GM18498 (cell line): Measurements from ENCODE around the gene SLC66A2.

Source experiments
- ATAC-seq: cut with Tn5 transposase; IDR thresholded peaks from one replicate; pipeline ENCODE4 v1.9.1; 2021; ENCODE audit warnings: mild to moderate bottlenecking, moderate library complexity; ENCODE audit not compliant: unreplicated experiment

Gene SLC66A2

GRCh38 chr18:79904357-79905147 lies 46.9 kb downstream of the SLC66A2 start:
- ATAC-seq, result no peak

GRCh38 chr18:79903787-79904356 lies 47.6 kb downstream of the SLC66A2 start:
- ATAC-seq, result no peak

DNA sequence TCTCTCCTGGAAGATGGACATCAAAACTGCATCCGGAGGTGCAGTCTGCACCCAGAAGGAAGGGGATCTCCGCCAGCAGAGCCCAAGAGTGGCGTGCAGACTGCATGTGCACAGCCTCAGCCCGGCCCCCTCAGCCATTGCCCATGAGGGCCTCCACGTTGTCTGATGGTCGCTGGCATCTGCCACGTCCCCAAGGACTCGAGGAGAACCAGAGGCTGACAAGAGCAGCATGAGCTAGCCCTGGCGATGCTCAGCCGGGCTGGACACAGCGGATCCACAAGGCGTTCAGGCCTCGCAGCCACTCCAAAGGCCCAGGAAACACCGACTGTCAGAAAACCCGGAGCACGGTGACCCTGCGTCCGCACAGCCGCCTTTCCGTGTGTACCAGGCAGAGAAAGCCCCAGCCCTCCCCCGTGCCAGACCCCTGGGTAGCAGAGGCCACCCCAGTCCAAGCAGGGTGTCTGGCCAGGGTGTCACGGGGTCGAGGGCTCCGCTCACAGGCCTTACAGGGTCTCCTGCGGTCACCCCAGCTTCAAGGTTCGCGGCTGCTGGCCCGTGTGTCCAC lies 48.3 kb downstream of the SLC66A2 start:
- no peak for ATAC-seq

DNA sequence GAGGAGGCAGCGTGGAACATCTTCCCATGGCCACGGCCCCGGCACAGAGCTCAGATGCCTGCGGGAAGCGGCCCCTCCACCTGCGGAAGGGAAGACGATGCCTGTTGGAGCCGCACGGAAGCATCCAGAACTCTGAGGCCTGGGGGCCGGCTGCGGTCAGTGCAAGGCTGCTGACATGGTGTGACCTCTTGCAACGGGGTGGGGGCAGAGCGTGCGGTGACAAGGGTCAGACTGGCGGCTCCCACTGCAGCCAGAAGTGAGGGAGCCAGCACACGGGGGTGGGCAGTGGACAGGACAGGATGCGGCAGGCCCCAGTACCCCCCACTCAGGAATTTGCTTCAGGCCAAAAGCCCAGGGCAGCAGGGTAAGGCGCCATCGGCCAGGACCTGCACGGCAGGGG lies 48.8 kb downstream of the SLC66A2 start:
- no peak for ATAC-seq

DNA sequence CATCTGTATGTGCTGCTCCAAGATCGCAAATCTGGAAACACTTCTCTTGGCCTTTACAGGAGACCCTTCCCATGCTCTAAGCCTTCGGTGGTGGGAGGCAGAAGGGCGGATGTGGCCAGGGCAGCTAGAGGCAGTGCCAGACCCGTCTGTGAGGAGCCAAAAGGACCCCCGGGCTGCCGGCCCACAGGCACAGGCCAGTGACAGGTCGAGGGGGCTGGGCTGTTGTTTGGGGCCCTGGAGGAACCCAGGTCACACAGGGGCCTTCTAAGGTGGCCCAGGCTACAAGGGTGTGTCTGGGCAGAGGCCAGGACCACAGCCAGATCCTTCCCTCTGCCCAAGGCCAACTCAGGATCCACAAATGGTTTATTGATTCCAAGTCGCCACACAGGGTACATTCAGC lies 49.4 kb downstream of the SLC66A2 start:
- no peak for ATAC-seq

- ATAC-seq, result no peak
These were observed 49.8 kb downstream of the SLC66A2 start for GRCh38 chr18:79901665-79902064.

GRCh38 chr18:79900610-79901570 lies 50.6 kb downstream of the SLC66A2 start:
- ATAC-seq, result no peak

- no peak for ATAC-seq
These were observed 51.6 kb downstream of the SLC66A2 start for GRCh38 chr18:79899609-79900445.

DNA sequence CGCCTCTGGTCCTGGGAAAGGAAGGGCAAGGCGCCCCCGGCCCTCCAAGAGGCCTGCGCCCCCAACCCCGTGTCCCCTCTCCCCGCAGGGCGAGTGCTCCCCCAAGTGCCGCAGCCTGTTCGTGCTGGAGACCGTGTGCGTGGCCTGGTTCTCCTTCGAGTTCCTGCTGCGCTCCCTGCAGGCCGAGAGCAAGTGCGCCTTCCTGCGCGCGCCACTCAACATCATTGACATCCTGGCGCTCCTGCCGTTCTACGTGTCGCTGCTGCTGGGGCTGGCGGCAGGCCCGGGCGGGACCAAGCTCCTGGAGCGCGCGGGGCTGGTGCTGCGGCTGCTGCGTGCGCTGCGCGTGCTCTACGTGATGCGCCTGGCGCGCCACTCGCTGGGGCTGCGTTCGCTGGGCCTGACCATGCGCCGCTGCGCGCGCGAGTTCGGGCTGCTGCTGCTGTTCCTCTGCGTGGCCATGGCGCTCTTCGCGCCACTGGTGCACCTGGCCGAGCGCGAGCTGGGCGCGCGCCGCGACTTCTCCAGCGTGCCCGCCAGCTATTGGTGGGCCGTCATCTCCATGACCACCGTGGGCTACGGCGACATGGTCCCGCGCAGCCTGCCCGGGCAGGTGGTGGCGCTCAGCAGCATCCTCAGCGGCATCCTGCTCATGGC lies 52.4 kb downstream of the SLC66A2 start:
- no peak for ATAC-seq

DNA sequence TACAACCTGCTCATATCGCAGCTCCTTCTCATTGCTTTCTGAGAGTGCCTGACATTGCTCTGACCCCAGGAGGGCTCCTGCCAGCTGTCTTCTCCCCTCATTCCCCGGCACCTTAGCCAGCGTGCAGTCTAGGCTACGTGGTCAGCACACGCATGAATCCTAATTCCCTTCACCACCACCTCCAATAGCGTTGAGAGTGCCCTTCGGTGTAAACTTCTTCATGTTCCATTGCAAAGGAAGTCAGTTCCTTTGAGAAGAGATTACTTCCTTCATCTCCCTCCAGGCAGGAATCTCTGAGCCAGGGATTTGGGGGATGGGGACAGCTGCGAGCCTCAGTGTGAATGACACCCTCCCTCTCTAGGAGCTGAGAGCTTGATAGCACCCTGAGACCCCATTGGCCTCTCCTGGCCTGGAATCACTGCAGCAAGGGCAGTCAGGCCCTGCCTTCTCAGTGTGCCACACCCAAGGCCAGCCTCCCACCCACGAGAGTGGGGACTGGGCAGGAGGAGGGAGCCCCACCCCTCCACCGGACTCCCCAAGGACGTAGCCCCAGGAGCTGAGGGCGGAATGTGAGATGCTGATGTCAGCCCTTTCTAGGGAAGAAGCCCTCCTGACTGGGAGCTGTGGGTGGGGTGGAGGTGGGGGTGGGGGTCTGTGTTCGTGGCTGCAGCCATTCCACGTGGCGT lies 53.4 kb downstream of the SLC66A2 start:
- no peak for ATAC-seq

DNA sequence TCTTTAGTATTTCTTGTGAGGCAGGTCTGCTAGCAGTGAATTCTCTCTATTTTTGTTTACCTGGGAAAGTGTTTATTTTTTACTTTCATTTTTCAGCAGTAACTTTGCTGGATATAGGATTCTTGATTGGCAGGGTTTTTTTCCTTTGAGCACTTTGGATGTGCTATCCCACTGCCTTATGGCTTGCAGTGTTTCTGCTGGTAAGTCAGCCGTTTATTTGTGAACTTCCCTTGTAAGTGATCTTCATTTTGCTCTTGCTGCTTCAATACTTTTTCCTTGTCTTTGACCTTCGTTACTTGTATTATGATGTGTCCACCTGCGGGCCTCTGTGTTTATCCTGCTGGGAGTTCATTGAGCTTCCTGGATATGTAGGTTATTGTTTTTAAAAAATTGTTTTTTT lies 54.7 kb downstream of the SLC66A2 start:
- ATAC-seq, result no peak

DNA sequence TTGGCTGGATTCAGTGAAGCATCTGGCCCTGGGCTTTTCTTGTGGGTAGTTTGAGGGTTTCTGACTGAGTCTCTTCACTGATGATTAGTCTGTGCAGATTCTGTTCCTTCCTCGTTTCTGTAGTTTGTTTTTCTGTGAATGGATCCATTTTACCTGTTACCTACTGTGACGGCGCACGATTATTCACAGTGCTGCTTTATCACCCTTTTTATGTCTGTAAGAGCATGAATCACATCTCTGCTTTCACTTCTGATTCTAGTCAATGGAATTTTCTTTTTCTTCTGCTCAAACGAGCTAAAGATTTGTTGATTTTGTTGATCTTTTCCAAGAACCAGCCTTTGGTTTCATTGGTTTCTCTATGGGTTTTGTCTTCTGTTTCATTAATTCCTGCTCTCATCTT lies 60.8 kb downstream of the SLC66A2 start:
- ATAC-seq, result no peak

GRCh38 chr18:79889569-79889968 lies 61.9 kb downstream of the SLC66A2 start:
- ATAC-seq, result no peak

- no peak for ATAC-seq
These were observed 63.4 kb downstream of the SLC66A2 start for GRCh38 chr18:79888016-79888415.

- ATAC-seq, result no peak
These were observed 64.1 kb downstream of the SLC66A2 start for GRCh38 chr18:79887181-79888000.

DNA sequence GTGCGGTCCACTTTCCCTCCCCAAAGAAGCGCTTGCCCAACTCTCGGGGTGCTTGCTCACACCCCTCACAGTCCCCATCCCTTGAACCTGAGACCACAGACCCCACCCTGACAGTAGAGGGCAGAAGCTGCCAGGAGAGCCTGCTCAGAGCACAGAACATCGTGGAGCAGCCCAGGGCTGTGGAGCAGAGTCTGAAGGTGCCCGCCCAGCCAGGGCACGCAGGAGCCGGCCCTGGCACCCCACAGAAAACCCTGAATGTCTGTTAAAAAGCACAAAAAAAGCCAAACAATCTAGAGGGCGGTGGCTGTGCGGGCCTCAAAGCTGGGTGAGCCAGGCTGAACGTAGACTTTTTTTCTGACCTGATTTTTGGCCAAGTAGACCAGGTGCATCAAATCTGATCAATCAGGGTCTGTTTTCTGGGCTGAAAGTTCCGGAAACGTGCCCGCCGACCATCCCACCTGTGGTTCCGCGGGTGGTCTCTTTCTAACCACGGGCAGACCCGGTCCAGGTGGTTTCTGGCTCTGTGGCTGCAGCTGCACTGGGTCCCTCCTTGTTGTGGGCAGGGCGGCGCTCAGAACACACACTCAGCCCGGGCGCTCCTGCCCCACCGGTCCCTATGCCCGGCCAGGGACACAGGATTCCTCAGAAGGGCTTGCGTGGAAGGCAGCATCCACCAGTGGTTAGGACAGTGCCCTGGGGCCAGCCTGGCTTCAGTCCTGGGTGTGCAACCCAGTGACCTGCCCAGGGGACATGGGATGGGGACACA lies 66.3 kb downstream of the SLC66A2 start:
- no peak for ATAC-seq

- ATAC-seq, result no peak
These were observed 67.0 kb downstream of the SLC66A2 start for GRCh38 chr18:79884294-79884962.
